DND-41 (cell line): ENCODE data around the gene RYR3.

Experiments used
- ATAC-seq: fragments of 200-7000 bp; cut with Tn5 transposase; 3 replicates; pipeline ENCODE4 v1.9.1; 2021; ENCODE audit warnings: low read depth; ENCODE audit not compliant: insufficient read depth
- DNase-seq: peaks from one replicate; pipeline ENCODE4 v3.0.0-alpha.2; 2020
- H2AFZ ChIP-seq: 2 replicates; pipeline ENCODE4 v1.6.0; 2012; ENCODE audit warnings: low read depth, low read length
- H3K27ac ChIP-seq: 2 replicates; pipeline ENCODE4 v1.5.1; 2012; ENCODE audit warnings: low read length, inconsistent platforms
- H3K27me3 ChIP-seq: fragments of 200-600 bp; sonication (generic); 2 replicates; pipeline ENCODE4 v1.6.0; 2012; ENCODE audit warnings: low read length, mild to moderate bottlenecking, inconsistent platforms; ENCODE audit not compliant: insufficient read depth, poor library complexity
- H3K36me3 ChIP-seq: 2 replicates; pipeline ENCODE4 v1.5.1; 2012; ENCODE audit warnings: low read length, inconsistent platforms; ENCODE audit not compliant: insufficient read depth
- H3K4me1 ChIP-seq: 2 replicates; pipeline ENCODE4 v1.5.1; 2012; ENCODE audit warnings: mild to moderate bottlenecking, low read length; ENCODE audit not compliant: insufficient read depth
- H3K4me2 ChIP-seq: 2 replicates; pipeline ENCODE4 v1.6.0; 2012; ENCODE audit warnings: mild to moderate bottlenecking, moderate library complexity, low read length, inconsistent platforms; ENCODE audit not compliant: insufficient read depth
- H3K4me3 ChIP-seq, 2 experiments: fragments of 200-600 bp in 1 of 2; shearing (Covaris generic) in 1 of 2; 2 replicates each; pipeline ENCODE4 v1.5.1; 2012 to 2016; ENCODE audit warnings: inconsistent platforms in 2 of 2, low read length in 2 of 2, mild to moderate bottlenecking in 2 of 2, low read depth in 1 of 2, moderate library complexity in 1 of 2
- H3K79me2 ChIP-seq: 2 replicates; pipeline ENCODE4 v1.6.0; 2012; ENCODE audit warnings: low read length, inconsistent platforms; ENCODE audit not compliant: insufficient read depth
- H3K9ac ChIP-seq: 2 replicates; pipeline ENCODE4 v1.6.0; 2012; ENCODE audit warnings: low read depth, mild to moderate bottlenecking, inconsistent platforms, low read length, moderate library complexity
- H3K9me3 ChIP-seq: 2 replicates; pipeline ENCODE4 v1.5.1; 2012; ENCODE audit warnings: low read length, moderate library complexity, mild to moderate bottlenecking, inconsistent platforms; ENCODE audit not compliant: insufficient read depth, severe bottlenecking
- H4K20me1 ChIP-seq: 2 replicates; pipeline ENCODE4 v1.6.0; 2012; ENCODE audit warnings: low read length; ENCODE audit not compliant: insufficient read depth
- EZH2 ChIP-seq: IDR thresholded peaks from 3 replicates; pipeline ENCODE4 v1.6.1; 2012; ENCODE audit warnings: borderline replicate concordance, low read depth, mild to moderate bottlenecking, moderate library complexity, low read length, inconsistent platforms; ENCODE audit not compliant: severe bottlenecking
- TF ChIP-seq, protein P1 (sequence below): IDR thresholded peaks from 2 replicates; pipeline ENCODE4 v1.5.1; 2012; ENCODE audit warnings: borderline replicate concordance, low read length, moderate library complexity, mild to moderate bottlenecking; ENCODE audit not compliant: poor library complexity, severe bottlenecking; ENCODE audit errors: extremely low read depth

The RYR3 gene

DNA sequence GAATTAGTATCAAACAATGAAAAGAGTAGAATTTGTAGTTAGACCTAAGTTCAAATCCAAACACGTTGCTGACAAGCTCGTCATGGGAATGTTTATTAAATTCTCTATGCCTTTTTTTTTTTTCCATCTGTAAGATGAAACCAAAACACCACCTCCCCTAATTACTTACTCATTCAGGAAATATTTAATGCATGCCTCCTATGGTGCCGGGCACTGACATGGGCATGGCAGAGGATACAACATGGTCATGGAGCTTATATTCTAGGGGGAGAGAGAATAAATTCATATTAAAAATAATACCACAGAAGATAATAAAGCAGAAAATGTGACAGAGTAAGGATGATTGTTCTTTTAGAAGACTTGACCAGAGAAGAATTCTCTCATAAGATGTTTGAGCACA, 215.8 kb downstream of the RYR3 start:
- DNase-seq: no peak
- H3K4me1 ChIP-seq: no peaks in the 10 kb centered on the region
- no peak overlapping the region for H3K9ac ChIP-seq
- H3K4me3 ChIP-seq: no peak overlapping the region
- no peak overlapping the region for H3K4me2 ChIP-seq
- no peak for ATAC-seq
- H3K36me3 ChIP-seq: no peaks in the 10 kb centered on the region
- no peaks in the 10 kb centered on the region for H3K9me3 ChIP-seq
- no peak overlapping the region for H3K27ac ChIP-seq
- H3K27me3 ChIP-seq: no peaks in the 10 kb centered on the region
- H2AFZ ChIP-seq: no peak overlapping the region
- H3K79me2 ChIP-seq: no peaks in the 10 kb centered on the region
- no peaks in the 10 kb centered on the region for H4K20me1 ChIP-seq
- TF ChIP-seq, protein P1, sequence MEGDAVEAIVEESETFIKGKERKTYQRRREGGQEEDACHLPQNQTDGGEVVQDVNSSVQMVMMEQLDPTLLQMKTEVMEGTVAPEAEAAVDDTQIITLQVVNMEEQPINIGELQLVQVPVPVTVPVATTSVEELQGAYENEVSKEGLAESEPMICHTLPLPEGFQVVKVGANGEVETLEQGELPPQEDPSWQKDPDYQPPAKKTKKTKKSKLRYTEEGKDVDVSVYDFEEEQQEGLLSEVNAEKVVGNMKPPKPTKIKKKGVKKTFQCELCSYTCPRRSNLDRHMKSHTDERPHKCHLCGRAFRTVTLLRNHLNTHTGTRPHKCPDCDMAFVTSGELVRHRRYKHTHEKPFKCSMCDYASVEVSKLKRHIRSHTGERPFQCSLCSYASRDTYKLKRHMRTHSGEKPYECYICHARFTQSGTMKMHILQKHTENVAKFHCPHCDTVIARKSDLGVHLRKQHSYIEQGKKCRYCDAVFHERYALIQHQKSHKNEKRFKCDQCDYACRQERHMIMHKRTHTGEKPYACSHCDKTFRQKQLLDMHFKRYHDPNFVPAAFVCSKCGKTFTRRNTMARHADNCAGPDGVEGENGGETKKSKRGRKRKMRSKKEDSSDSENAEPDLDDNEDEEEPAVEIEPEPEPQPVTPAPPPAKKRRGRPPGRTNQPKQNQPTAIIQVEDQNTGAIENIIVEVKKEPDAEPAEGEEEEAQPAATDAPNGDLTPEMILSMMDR: no peak
- TF ChIP-seq EZH2: no peak

DNA sequence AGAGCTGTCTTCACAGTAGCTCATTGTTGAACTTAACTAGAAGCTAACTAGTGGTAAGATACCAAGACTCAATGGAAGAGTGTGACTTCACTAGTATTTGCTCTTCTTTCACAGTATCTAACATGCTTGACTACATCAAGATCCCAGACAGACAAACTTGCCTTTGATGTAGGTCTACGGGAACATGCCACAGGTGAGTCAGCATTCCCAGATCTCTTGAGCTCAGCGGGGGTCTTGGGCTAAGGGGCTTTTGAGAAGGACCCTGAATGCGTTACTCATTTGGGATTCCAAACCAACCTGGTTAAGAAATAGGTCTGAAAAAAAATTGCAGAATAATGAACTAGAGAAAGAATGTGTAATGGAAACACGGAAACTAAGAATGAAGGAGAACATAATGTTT, 222.4 kb downstream of the RYR3 start:
- H3K9ac ChIP-seq: no peak overlapping the region
- H3K27me3 ChIP-seq: peaks cover 4% of the 10 kb centered on the region
- no peak overlapping the region for H3K27ac ChIP-seq
- no peaks in the 10 kb centered on the region for H3K9me3 ChIP-seq
- no peak overlapping the region for H3K4me3 ChIP-seq
- ATAC-seq (no peak), DNase-seq (no peak)
- no peaks in the 10 kb centered on the region for H4K20me1 ChIP-seq
- no peaks in the 10 kb centered on the region for H3K4me1 ChIP-seq
- TF ChIP-seq EZH2: no peak
- TF ChIP-seq, protein P1: no peak
- no peaks in the 10 kb centered on the region for H3K79me2 ChIP-seq
- H3K4me2 ChIP-seq: no peak overlapping the region
- H2AFZ ChIP-seq: no peak overlapping the region
- no peaks in the 10 kb centered on the region for H3K36me3 ChIP-seq

DNA sequence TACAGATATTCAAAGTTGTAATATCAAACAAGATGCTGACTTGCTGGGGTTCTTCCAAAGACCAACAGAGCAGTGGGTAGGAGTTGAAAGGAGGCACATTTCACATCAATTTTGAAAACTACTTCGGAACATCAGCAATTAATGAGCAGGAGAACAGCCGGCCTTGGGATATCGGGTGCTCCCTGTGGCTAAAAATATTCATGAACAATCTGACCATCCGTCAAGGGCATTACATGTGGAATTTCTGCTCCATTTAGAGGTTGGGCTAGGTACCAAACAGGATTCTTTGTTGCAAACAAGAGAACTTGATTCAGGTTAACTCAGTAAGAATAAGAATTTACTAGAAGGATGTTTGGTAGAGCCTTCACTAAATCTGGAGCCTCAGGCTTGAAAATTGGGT, 223.9 kb downstream of the RYR3 start:
- no peak overlapping the region for H3K9ac ChIP-seq
- no peak for ATAC-seq
- H3K4me3 ChIP-seq: no peak overlapping the region
- no peak overlapping the region for H3K4me2 ChIP-seq
- no peak for DNase-seq
- H3K79me2 ChIP-seq: no peaks in the 10 kb centered on the region
- H3K27me3 ChIP-seq: peaks cover 4% of the 10 kb centered on the region
- TF ChIP-seq, protein P1: no peak
- TF ChIP-seq EZH2: no peak
- no peaks in the 10 kb centered on the region for H3K36me3 ChIP-seq
- H3K4me1 ChIP-seq: no peaks in the 10 kb centered on the region
- H3K27ac ChIP-seq: no peak overlapping the region
- no peaks in the 10 kb centered on the region for H3K9me3 ChIP-seq
- no peaks in the 10 kb centered on the region for H4K20me1 ChIP-seq
- H2AFZ ChIP-seq: no peak overlapping the region

DNA sequence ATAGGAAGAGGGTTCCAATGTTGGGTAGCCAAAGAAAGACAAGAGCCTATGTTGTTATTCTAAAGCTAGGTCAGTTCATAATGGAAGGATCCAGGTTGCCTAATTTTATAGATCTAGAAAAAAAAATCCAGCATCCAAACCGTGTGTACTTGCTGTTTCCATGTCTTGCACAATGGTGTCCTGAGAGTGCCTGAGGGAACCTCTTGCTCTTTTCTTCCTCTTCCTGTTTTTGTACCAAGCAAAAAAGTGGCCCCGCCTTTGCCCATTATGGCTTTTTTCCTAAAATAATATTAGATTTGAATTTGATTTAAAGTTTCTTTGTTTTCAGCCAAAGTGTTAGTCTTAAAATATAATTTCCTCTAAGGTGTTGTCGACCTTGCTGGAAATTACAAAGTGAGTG, 224.4 kb downstream of the RYR3 start:
- Histone ChIP-seq H3K9ac (no peak overlapping the region), H3K4me3 (no peak overlapping the region), H3K36me3 (no peaks in the 10 kb centered on the region), H4K20me1 (no peaks in the 10 kb centered on the region), H3K4me1 (no peaks in the 10 kb centered on the region), H3K27ac (no peak overlapping the region), H3K27me3 (peaks cover 4% of the 10 kb centered on the region), H2AFZ (no peak overlapping the region), H3K4me2 (no peak overlapping the region), H3K79me2 (no peaks in the 10 kb centered on the region), H3K9me3 (no peaks in the 10 kb centered on the region)
- ATAC-seq: no peak
- TF ChIP-seq, protein P1: no peak
- no peak for TF ChIP-seq EZH2
- DNase-seq: no peak
